ENCODE measurements around the gene ZNF366.

DNA sequence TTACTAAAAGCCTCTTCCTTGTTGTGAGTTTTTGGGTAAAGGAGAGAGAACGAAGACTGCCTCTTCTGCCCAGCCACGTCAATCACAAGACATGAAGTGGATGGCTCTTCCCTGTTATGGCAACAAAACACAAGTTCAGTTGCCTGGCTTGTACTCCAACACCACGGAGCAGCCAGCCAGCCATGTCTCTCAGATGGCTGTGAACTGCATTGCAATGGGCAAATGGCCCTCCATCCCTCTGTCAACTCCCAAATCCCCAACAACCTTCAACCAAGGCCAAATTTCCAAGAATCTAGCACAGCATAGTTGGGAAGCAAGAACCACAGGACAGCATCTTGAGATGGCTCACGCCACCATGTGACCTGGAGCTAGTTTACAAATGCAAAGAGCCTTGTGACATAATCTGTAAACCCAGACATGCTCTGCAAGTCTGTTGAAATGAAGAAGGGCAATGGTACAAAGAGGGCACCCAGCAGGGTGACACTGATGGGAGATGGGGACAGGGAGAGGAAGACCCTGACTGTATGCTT is 53.9 kb downstream of the ZNF366 start:
- no peak for TF ChIP-seq ARNT (IDR thresholded peaks at IDR 0.05)
- no peak for TF ChIP-seq SUZ12 (IDR thresholded peaks at IDR 0.05)
- TF ChIP-seq ELF4 (IDR thresholded peaks at IDR 0.05), result no peak
- TF ChIP-seq FOXA1 (IDR thresholded peaks at IDR 0.05), result no peak
- TF ChIP-seq LEF1 (IDR thresholded peaks at IDR 0.05; ENCODE audit: borderline replicate concordance), result no peak

All from HEK293T (cell line).